KMS-11 (cell line): ENCODE data around the gene SLITRK4.

ENCODE experiments used
- H2AFZ ChIP-seq: fragments of 200-600 bp; sonication (generic); 2 replicates; pipeline ENCODE4 v1.6.1; 2016; ENCODE audit warnings: antibody characterized with exemption, mixed run types, low read depth
- H3K27ac ChIP-seq: fragments of 200-600 bp; sonication (generic); 2 replicates; pipeline ENCODE4 v1.6.1; 2016; ENCODE audit warnings: mild to moderate bottlenecking, mixed run types
- H3K27me3 ChIP-seq: fragments of 200-600 bp; sonication (generic); 2 replicates; pipeline ENCODE4 v1.6.1; 2017; ENCODE audit warnings: mild to moderate bottlenecking, low read depth, mixed run types, moderate library complexity; ENCODE audit not compliant: insufficient read depth
- H3K36me3 ChIP-seq: fragments of 200-600 bp; sonication (generic); 2 replicates; pipeline ENCODE4 v1.6.1; 2017; ENCODE audit warnings: mild to moderate bottlenecking, mixed run types; ENCODE audit not compliant: insufficient read depth
- H3K4me1 ChIP-seq: fragments of 200-600 bp; sonication (generic); 2 replicates; pipeline ENCODE4 v1.6.1; 2016; ENCODE audit warnings: mild to moderate bottlenecking, low read depth, mixed run types; ENCODE audit not compliant: poor library complexity, severe bottlenecking
- H3K4me2 ChIP-seq: fragments of 200-600 bp; sonication (generic); 2 replicates; pipeline ENCODE4 v1.7.0; 2016; ENCODE audit warnings: mild to moderate bottlenecking, mixed run types
- H3K4me3 ChIP-seq: fragments of 200-600 bp; sonication (generic); IDR thresholded peaks from 2 replicates; pipeline ENCODE4 v1.6.1; 2017; ENCODE audit warnings: low read depth, low read length, mixed read lengths; ENCODE audit not compliant: insufficient read depth
- H3K79me2 ChIP-seq: fragments of 200-600 bp; sonication (generic); 2 replicates; pipeline ENCODE4 v1.6.1; 2016; ENCODE audit warnings: low read depth, mixed run types; ENCODE audit not compliant: insufficient read depth
- H3K9ac ChIP-seq: fragments of 200-600 bp; sonication (generic); 2 replicates; pipeline ENCODE4 v1.6.1; 2016; ENCODE audit warnings: mild to moderate bottlenecking, mixed run types
- H4K20me1 ChIP-seq: fragments of 200-600 bp; sonication (generic); 2 replicates; pipeline ENCODE4 v1.6.1; 2016; ENCODE audit warnings: mild to moderate bottlenecking, mixed run types; ENCODE audit not compliant: insufficient read depth
- CTCF ChIP-seq: fragments of 200-600 bp; sonication (generic); conservative IDR thresholded peaks from 2 replicates; pipeline ENCODE4 v1.6.1; 2017; ENCODE audit warnings: low read depth, mild to moderate bottlenecking, antibody characterized with exemption, low read length, moderate library complexity, mixed read lengths

SLITRK4 gene

DNA sequence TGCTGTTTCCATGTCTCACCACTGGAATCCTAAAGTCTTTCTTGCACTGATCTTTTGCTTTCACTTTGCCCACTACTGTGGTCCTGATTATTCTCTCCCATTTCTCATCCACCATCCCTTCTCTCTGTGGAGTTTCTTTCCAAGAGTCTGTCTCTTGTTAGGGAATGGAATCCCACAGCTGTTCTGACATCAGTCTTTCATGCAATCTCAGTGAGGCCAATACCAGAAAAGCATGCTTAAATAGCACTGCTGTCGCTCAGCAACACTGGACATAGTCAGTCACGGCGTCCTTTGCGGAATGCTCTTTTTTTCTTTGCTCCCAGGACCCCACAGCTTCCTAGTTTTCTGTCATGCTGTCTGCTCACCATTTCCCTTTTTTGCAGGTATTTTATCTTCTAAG is 20.1 kb downstream of the SLITRK4 start:
- TF ChIP-seq CTCF = no peak
- Histone ChIP-seq H3K27me3 (no peaks in the 10 kb centered on the region), H3K4me1 (no peaks in the 10 kb centered on the region), H3K9ac (no peak overlapping the region), H3K36me3 (no peaks in the 10 kb centered on the region), H3K4me2 (no peak overlapping the region), H3K27ac (no peak overlapping the region), H2AFZ (no peak overlapping the region), H3K79me2 (no peaks in the 10 kb centered on the region), H3K4me3 (no peak overlapping the region), H4K20me1 (no peaks in the 10 kb centered on the region)

DNA sequence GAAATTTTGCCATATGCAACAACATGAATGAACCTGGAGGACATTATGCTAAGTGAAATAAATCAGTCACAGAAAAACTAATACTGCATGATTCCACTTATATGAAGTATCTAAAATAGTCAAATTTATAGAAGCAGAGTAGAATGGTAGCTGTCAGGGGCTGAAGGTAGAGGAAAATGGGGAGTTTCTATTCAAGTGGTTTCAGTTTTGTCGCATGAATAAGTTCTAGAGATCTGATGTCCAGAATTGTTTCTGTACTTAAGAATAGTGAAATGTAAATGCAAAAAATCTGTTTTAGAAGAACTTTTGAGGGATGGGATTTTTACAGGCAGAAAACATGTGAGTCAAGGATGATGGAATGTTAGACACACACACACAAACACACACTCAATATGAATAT is 34.1 kb downstream of the SLITRK4 start:
- peak overlapping the region; percentile 17; the same call in 1 of the 2 replicates for H3K4me2 ChIP-seq
- H2AFZ ChIP-seq = no peak overlapping the region
- no peaks in the 10 kb centered on the region for H3K79me2 ChIP-seq
- no peaks in the 10 kb centered on the region for H3K27me3 ChIP-seq
- no peak for TF ChIP-seq CTCF
- H3K27ac ChIP-seq = no peak overlapping the region
- H4K20me1 ChIP-seq = no peaks in the 10 kb centered on the region
- H3K4me3 ChIP-seq = no peak overlapping the region
- H3K4me1 ChIP-seq = peaks cover 16% of the 10 kb centered on the region
- no peak overlapping the region for H3K9ac ChIP-seq
- H3K36me3 ChIP-seq = no peaks in the 10 kb centered on the region

DNA sequence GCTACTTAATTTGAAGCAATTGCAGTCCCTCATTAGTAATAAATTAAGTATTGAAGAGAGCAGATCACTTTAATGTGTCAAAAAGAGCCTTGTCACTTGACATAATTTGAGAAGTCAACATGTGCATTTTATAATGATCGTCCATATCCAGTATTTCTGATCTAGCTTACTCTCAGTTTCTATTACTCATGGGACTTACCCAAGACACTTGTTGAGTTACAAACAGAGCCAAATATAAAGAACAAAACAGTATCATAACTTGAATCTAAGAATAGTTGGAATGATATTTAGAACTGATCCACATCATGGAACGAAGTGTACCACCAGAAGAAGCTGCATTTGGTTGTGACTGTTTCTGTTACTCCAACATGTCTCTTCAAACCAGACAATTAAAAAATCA is 54.7 kb downstream of the SLITRK4 start:
- Histone ChIP-seq H3K4me3 (no peak overlapping the region), H3K79me2 (no peaks in the 10 kb centered on the region), H3K9ac (no peak overlapping the region), H3K36me3 (no peaks in the 10 kb centered on the region), H3K27me3 (no peaks in the 10 kb centered on the region), H3K27ac (peak overlapping the region; percentile 32; the same call in 1 of the 2 replicates), H3K4me1 (peaks cover 31% of the 10 kb centered on the region), H3K4me2 (peak overlapping the region; percentile 39), H2AFZ (no peak overlapping the region), H4K20me1 (no peaks in the 10 kb centered on the region)
- no peak for TF ChIP-seq CTCF

GRCh38 chrX:143580266-143580665 is 55.6 kb downstream of the SLITRK4 start:
- Histone ChIP-seq H3K4me1 (peaks cover 31% of the 10 kb centered on the region), H3K36me3 (no peaks in the 10 kb centered on the region), H3K4me2 (no peak overlapping the region), H3K27ac (no peak overlapping the region), H4K20me1 (no peaks in the 10 kb centered on the region), H3K9ac (no peak overlapping the region), H3K79me2 (no peaks in the 10 kb centered on the region), H3K4me3 (no peak overlapping the region), H3K27me3 (no peaks in the 10 kb centered on the region), H2AFZ (no peak overlapping the region)
- TF ChIP-seq CTCF = no peak
